IPS-11a (cell line): Measurements from ENCODE around the gene GPR137.
"Not testable (repeated sequence)": the region's sequence is repeated elsewhere in the genome, so short reads cannot be mapped to it uniquely, and the experiment has no call there.

Experiments
- H3K4me3 ChIP-seq: one replicate; pipeline ENCODE4 v1.5.1; 2013; ENCODE audit warnings: low read depth, low read length, control low read depth

The GPR137 gene

DNA sequence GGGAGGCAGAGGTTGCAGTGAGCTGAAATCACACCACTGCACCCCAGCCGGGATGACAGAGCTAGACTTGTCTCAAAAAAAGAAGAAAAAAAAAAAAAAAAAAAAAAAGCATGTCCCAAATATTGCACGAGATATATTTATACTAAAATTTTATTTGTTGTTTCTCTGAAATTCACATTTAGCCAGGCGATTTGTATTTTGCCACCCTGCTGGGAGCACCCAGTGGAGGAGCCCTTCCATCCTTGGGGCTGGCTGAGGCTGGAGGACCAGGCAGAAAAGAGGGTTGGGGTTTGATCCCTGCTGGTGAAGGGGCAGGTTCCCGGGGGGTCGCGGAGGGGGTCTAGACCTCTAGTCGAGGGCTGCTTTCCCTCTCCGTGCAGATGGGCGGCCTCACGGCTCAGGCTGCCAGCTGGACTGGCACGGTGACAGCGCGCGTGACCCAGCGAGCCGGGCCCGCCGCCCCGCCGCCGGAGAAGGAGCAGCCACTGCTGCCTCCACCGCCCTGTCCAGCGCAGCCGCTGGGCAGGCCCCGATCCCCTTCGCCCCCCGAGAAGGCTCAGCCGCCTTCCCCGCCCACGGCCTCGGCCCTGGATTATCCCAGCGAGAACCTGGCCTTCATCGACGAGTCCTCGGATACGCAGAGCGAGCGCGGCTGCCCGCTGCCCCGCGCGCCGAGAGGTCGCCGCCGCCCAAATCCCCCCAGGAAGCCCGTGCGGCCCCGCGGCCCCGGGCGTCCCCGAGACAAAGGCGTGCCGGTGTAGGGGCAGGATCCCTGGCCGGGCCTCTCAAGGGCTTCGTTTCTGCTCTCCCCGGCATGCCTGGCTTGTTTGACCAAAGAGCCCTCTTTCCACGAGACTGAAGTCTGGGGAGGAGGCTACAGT, 13.6 kb downstream of the GPR137 start:
- H3K4me3 ChIP-seq, result peak overlapping the region; percentile 4

DNA sequence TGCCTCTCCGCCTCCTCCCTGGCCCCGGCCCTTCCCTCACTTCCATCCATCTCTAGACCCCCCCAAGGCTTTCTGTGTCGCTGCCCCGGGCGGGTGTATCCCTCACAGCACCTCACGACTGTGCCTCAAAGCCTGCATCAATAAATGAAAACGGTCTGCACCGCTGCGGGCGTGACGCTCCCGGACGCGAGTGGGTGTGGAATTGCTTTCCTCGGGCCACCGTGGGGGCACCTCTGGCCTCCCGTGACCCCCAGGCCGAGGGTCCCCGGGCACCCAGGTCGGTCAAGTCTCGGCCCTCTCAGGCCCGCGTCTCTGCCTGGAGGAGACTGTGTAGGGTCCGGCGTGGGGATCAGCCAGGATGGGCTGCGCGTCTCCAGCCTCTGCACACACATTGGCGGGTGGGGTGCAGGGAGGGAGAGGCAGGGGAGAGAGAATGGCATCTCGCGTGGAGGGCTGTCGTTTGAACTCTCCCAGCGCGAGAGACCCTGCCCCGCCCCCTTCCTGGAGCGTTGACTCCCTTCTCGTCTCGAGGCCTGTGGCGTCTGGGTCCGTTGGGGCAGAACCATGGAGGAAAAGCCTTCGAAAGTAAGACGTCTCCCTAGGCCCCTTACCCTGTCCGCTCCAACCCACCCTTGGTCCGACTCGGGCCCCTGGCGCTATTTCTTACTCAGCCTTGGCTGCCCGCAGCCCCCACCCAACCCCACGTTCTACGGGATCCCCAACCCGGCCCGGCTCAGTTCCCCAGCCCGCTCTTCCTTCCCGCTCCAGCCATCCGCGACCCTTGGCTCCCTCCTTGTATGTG, 14.4 kb downstream of the GPR137 start, which contains the start of gene CATSPERZ:
CATSPERZ (plus strand) TSS at position 512 of the 802 bp plus-strand sequence; CDS start at position 565, 53 bp downstream.
- H3K4me3 ChIP-seq, result peak within 1 kb of the TSS; percentile 4

DNA sequence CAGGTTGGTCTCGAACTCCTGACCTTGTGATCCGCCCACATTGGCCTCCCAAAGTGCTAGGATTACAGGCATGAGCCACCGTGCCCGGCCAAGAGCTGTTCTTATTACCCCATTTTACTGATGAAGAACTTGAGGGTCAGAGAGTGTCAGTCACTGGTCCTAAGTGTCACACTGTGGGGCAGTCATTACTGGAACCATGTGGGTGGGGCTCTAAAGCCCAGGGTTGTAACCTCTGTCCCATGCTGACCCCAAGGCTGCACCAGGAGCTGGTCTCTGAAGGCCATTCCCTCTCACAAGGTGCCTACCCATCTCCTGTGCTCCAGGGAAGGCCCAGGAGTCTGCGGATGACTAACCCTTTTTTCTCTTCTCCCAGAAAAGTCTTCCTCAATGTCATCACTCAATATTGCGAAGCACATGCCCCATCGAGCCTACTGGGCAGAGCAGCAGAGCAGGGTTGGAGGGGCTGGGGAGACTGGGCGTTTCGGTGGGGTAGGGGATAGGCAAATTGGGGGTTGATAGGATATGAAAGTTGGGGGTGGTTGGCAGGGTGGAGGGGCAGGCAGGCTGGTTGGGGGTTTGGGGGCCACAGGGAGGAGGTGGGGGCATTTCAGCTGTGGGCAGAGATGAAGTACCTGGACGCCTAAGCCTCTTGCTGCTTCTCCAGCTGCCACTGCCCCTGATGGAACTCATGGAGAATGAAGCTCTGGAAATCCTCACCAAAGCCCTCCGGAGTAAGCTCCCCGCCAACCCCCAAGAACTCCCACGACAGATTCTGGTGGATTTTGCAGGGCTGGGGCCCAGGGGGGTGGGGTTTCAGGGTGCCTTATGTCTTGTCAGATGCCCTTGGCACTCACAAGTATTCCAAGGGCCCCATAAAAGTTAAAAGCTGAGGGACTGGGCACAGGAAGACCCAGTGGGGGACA, 17.7 kb downstream of the GPR137 start:
- H3K4me3 ChIP-seq, result no peak overlapping the region

DNA sequence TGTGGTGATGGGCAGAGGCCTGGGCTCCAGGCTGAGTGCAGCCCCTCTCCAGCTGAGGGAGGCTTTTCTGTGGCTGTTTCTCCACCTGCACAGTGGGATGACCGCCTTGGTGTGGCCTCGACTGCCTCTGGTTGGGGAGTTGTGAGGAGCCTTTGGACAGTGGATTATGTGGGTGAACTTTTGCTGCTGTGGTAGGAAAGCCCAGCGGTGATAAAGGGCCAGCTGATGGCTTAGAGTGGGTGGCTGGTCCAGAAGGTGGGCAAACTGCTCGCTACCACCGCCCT, 18.3 kb downstream of the GPR137 start:
- H3K4me3 ChIP-seq, result peak overlapping the region; percentile 62

DNA sequence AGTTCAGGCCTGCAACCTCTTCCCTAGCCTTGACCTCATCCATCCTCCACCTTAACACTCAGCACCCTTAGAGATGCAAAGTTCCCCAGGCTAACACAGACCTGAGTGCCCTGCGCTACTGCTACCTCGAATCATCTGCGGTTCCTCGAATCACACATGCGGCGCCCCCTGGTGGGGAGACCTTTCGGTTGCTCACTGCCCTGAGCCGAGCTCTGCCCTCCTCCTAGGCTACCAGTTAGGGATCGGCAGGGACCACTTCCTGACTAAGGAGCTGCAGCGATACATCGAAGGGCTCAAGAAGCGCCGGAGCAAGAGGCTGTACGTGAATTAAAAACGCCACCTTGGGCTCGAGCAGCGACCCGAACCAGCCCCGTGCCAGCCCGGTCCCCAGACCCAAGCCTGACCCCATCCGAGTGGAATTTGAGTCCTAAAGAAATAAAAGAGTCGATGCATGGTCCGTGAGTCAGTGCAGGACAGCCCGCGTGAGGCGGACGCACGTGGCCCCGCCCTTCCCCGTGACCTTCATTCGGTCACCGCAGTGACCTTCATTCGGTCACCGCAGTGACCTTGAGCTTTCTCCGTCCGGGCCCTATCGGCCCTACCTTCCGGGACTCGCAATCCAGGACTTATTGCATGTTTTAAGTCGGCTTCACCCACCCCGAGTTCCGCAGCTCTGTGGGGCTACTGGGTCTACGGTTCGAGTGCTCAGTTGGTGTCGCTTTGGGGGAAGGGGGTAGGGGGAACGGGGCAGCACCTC, 18.8 kb downstream of the GPR137 start:
- H3K4me3 ChIP-seq, result peak overlapping the region; percentile 62

DNA sequence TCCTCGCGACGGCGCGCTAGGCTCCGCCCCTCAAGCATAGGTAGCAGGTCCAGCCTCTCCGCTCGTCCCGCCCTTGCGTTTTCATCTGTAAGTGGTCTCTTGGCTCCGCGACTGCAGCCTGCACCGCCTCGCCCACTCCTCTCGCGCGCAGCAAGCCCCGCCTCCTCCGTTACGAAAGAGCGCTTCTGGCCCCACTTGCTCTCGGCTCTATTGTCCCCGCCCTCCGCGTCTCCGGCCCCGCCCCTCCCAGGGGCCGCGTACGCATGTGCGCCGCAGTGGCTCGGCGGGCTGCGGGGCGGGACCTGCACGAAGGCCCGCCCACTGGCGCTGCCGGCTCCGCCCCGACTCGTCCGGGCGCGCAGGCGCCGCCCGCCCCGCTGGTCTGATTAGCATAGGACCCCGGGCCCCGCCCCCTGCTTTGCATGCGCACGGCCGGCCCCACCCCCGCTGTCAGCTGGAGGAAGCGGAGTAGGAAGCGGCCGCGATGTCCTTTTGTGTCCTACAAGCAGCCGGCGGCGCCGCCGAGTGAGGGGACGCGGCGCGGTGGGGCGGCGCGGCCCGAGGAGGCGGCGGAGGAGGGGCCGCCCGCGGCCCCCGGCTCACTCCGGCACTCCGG, 19.5 kb downstream of the GPR137 start, which contains the start of gene ESRRA:
ESRRA (plus strand) TSS at position 450 of the 616 bp plus-strand sequence. CDS start 1,656 bp downstream, outside the sequence.
- peak within 1 kb of the TSS; percentile 83 for H3K4me3 ChIP-seq

DNA sequence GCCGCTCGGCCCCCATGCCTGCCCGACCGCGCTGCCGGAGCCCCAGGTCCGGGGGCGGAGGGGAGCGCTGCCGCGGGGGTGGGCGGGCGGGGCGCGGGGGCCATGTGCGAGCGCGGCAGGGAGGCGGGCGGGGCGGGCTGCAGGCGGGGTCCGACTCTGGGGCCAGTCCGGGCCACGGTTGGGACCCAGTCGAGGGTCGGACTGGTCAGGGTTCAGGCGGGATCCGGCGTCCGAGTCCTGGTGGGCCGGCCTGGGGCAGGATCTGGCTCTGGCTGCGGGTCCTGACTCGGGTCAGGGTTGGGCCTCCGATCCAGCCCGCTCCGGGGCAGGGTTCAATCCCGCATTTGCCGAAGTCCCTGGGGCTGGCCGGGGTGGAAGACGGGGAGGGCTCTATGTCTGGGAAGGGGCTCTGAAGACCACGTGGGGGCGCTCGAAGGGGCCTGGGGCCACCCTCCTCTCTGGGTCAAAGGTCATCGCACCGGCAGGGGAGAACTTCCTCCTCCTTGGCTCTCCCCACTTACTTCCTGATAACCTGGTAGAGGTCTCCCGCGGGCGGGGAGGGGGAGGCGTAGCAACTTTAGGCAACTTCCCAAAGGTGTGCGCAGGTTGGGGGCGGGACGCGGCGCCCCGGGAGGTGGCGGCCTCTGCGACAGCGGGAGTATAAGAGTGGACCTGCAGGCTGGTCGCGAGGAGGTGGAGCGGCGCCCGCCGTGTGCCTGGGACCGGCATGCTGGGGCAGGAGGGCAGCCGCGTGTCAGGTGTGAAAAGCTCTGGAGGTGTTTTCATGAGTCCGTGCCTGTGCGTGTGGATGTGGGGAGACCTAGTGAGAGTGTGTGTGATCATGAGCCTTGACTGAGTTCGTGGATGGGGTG, 20.3 kb downstream of the GPR137 start:
- H3K4me3 ChIP-seq, result peak overlapping the region; percentile 83

DNA sequence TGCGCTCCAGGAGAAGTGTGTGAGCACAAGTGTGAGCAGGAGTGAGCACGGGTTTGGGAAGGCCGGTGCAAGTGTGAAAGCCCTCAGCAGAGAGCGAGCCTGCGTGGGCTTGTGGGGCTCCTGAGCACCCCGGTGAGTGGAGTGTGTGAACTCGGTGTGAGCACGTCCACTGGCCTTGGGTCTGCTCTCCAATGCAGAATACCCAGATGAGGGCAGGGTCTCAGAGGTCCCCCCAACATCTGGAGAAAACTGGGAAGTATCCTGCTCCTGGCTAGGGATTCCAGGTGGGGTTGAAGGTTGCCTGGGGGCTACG, 20.9 kb downstream of the GPR137 start:
- H3K4me3 ChIP-seq, result peak overlapping the region; percentile 83

DNA sequence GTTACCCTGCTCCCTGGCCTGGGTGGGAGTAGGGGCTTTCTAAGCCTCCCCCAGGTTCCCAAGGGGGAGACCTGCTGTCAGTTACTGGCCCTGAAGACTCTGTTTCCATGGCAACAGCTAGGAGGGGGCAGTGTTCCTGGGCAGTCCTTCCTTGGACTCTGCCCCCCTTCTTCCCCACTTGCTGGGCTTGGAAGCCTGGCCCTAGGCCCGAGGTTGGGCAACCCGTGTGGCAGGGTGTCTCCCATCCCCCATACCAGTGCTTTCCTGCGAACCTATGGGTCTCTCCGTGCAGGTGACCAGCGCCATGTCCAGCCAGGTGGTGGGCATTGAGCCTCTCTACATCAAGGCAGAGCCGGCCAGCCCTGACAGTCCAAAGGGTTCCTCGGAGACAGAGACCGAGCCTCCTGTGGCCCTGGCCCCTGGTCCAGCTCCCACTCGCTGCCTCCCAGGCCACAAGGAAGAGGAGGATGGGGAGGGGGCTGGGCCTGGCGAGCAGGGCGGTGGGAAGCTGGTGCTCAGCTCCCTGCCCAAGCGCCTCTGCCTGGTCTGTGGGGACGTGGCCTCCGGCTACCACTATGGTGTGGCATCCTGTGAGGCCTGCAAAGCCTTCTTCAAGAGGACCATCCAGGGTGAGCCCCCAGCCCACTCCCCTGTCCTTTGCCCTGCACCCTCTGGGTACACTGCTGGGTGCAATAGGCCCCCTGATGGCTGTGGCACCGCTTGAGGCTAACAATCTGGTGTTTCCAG, 21.4 kb downstream of the GPR137 start:
- H3K4me3 ChIP-seq, result peak overlapping the region; percentile 83

DNA sequence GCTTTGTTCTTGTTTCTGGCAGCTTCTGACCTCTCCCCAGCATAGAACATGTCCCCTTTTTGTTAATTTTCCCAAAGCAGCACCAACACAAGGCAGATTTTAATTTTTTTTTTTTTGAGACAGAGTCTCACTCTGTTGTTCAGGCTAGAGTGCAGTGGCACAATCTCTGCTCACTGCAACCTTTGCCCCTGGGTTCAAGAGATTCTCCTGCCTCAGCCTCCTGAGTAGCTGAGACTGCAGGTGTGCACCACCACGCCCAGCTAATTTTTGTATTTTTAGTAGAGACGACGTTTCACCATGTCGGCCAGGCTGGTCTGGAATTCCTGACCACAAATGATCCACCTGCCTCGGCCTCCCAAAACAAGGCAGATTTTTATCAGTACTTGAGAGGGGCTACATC, 22.1 kb downstream of the GPR137 start:
- not testable (repeated sequence) for H3K4me3 ChIP-seq

DNA sequence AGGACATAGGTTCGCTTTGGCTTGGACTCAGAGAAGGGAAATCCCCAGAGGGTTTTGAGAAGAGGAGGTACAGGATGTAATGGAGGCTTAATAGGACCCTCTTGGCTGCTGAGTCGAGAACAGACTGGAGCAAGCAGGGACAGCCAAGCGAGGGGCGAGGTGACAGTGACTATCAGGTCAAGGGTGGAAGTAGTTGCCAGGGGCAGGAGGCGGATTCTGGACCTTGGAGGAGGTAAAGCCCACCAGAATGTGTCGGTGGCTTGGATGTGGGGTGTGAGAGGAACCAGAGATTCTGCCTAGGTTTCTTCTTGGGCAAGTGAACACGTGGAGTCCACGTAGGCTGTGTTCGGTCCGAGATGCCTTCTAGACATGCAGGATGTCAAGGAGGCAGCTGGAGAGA, 27.3 kb downstream of the GPR137 start:
- H3K4me3 ChIP-seq, result no peak overlapping the region

DNA sequence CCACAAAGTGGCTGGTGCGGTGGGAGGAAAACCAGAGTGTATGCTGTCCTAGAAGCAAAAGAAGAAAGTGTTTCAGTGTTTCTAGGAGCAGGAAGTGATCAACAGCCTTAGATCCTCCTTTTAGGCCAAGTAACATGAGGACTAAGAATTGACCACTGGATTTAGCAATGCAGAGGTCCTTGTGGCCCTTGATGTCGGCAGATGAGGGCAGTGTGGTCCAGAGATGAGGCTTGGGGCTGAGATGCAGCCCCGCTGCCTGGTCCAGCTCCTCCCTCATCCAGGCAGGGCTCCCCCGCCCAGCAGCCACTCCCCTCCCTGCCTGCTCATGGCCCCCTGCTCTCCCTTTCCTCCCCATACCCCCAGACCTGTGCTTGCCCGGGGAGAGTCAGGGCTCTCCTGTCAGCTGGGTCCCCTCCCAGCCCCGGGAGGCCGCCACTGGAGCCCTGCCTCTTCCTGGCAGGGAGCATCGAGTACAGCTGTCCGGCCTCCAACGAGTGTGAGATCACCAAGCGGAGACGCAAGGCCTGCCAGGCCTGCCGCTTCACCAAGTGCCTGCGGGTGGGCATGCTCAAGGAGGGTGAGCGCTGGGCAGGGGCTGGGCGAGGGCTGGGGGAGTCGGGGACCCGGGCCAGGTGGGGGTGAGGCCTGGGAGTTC, 28.0 kb downstream of the GPR137 start:
- no peak overlapping the region for H3K4me3 ChIP-seq

DNA sequence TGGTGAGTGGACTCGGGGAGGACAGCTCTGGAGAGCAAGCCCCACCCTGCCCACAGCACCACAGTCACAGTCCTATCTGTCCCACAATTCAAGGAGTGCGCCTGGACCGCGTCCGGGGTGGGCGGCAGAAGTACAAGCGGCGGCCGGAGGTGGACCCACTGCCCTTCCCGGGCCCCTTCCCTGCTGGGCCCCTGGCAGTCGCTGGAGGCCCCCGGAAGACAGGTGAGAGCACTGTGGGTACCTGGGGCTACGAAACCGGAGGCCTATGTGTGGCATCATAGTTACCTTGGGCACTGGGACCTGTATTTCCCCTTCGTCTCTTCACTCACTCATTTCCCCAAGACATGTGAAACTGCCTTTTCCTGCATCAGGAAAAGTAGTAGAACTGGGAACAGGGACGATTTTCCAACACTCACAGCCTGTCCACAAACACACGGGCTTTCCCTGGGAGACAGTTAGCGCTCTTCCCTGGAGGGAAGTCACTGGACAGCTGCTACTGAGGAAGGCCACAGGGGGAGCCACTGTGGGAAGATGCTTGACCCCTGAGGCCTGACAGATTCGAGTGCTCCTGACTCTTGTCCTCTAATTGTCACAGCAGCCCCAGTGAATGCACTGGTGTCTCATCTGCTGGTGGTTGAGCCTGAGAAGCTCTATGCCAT, 28.6 kb downstream of the GPR137 start:
- no peak overlapping the region for H3K4me3 ChIP-seq

DNA sequence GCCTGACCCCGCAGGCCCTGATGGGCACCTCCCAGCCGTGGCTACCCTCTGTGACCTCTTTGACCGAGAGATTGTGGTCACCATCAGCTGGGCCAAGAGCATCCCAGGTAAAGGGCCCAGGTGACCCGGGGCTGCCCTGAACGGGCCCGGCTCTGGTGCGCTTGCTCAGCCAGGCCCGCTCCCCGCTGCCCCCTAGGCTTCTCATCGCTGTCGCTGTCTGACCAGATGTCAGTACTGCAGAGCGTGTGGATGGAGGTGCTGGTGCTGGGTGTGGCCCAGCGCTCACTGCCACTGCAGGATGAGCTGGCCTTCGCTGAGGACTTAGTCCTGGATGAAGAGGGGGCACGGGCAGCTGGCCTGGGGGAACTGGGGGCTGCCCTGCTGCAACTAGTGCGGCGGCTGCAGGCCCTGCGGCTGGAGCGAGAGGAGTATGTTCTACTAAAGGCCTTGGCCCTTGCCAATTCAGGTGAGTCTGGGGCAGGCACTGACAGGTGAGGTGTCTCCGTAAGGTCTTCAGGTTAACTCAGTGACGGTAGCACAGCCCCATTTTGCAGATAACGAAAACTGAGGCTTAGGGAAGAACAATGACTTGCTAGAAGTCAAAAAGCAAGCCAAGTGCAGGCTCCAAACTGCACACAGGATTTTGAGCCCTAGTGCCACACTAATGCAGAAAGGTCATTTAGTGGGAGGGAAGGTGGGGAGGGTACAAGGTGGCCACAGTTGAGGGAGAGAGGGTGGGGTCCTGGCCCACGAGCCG, 29.3 kb downstream of the GPR137 start:
- no peak overlapping the region for H3K4me3 ChIP-seq

DNA sequence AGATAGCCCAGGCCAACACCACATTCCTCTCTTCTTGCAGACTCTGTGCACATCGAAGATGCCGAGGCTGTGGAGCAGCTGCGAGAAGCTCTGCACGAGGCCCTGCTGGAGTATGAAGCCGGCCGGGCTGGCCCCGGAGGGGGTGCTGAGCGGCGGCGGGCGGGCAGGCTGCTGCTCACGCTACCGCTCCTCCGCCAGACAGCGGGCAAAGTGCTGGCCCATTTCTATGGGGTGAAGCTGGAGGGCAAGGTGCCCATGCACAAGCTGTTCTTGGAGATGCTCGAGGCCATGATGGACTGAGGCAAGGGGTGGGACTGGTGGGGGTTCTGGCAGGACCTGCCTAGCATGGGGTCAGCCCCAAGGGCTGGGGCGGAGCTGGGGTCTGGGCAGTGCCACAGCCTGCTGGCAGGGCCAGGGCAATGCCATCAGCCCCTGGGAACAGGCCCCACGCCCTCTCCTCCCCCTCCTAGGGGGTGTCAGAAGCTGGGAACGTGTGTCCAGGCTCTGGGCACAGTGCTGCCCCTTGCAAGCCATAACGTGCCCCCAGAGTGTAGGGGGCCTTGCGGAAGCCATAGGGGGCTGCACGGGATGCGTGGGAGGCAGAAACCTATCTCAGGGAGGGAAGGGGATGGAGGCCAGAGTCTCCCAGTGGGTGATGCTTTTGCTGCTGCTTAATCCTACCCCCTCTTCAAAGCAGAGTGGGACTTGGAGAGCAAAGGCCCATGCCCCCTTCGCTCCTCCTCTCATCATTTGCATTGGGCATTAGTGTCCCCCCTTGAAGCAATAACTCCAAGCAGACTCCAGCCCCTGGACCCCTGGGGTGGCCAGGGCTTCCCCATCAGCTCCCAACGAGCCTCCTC, 30.2 kb downstream of the GPR137 start:
- peak overlapping the region; percentile 95 for H3K4me3 ChIP-seq
